Measurements from ENCODE around the gene CTSO.

CTSO gene

GRCh38 chr4:155911905-155912304 lies 41.8 kb downstream of the CTSO start:
- no peak for TF ChIP-seq CTCF (IDR thresholded peaks at IDR 0.05)
- H3K4me1 ChIP-seq = peaks cover 0 to 10% (median 0%) of the 10 kb centered on the region in 4 donors

GRCh38 chr4:155909615-155910226 lies 43.9 kb downstream of the CTSO start:
- no peaks in the 10 kb centered on the region for H3K9me3 ChIP-seq
- intact Hi-C loops (cut with DNase I; ENCODE audit: low total_unique reads) = no loop called here
- H3K36me3 ChIP-seq = no peaks in the 10 kb centered on the region
- TF ChIP-seq CTCF (IDR thresholded peaks at IDR 0.05) = no peak
- H3K4me1 ChIP-seq = peaks cover 0 to 12% (median 0%) of the 10 kb centered on the region in 4 donors
- DNase-seq = no peak
- H3K4me3 ChIP-seq = no peak overlapping the region
- no peaks in the 10 kb centered on the region for H3K27me3 ChIP-seq
- no peak overlapping the region for H3K27ac ChIP-seq

More at GRCh38 chr4:155911905-155912304, 41.8 kb downstream of the CTSO start:
- Histone ChIP-seq H3K36me3 (no peaks in the 10 kb centered on the region), H3K4me3 (no peak overlapping the region), H3K27ac (no peak overlapping the region), H3K27me3 (no peaks in the 10 kb centered on the region), H3K9me3 (no peaks in the 10 kb centered on the region)
- intact Hi-C loops (cut with DNase I; ENCODE audit: low total_unique reads) = no loop called here
- DNase-seq = no peak

GRCh38 chr4:155908187-155909139 lies 45.2 kb downstream of the CTSO start:
- peaks cover 0 to 12% (median 0%) of the 10 kb centered on the region in 4 donors for H3K4me1 ChIP-seq
- H3K27me3 ChIP-seq = no peaks in the 10 kb centered on the region
- no peak overlapping the region for H3K27ac ChIP-seq
- DNase-seq = no peak
- no peak overlapping the region for H3K4me3 ChIP-seq
- no peak for TF ChIP-seq CTCF (IDR thresholded peaks at IDR 0.05)
- no peaks in the 10 kb centered on the region for H3K36me3 ChIP-seq
- H3K9me3 ChIP-seq = no peaks in the 10 kb centered on the region
- intact Hi-C loops (cut with DNase I; ENCODE audit: low total_unique reads) = no loop called here

- intact Hi-C loops (cut with DNase I; ENCODE audit: low total_unique reads) = no loop called here
- peaks cover 0 to 12% (median 0%) of the 10 kb centered on the region in 4 donors for H3K4me1 ChIP-seq
- no peak overlapping the region for H3K27ac ChIP-seq
These were observed 46.1 kb downstream of the CTSO start for GRCh38 chr4:155907556-155907955.

More at GRCh38 chr4:155907556-155907955, 46.1 kb downstream of the CTSO start:
- no peak for TF ChIP-seq CTCF (IDR thresholded peaks at IDR 0.05)
- no peak overlapping the region for H3K4me3 ChIP-seq
- no peaks in the 10 kb centered on the region for H3K9me3 ChIP-seq
- H3K27me3 ChIP-seq = no peaks in the 10 kb centered on the region
- no peaks in the 10 kb centered on the region for H3K36me3 ChIP-seq
- no peak for DNase-seq

Data from tibial artery (tissue), 4 donors.